HL-60/S4 (cell line): ENCODE measurements around the gene PDIA6.

Source experiments
- in situ Hi-C: fragments of 300-500 bp; cut with MboI; formaldehyde crosslinking; loops from 2 replicates; pipeline ENCODE4 v1.14.3; 2022; ENCODE audit warnings: low sequenced_read_pairs

Gene PDIA6

GRCh38 chr2:10768063-10768507, 44.5 kb downstream of the PDIA6 start:
- in situ Hi-C loops, result no loop called here

- in situ Hi-C loops, result no loop called here
Measured at GRCh38 chr2:10765914-10766313, 46.7 kb downstream of the PDIA6 start.

- in situ Hi-C loops, result no loop called here
Measured at GRCh38 chr2:10765461-10765860, 47.1 kb downstream of the PDIA6 start.

- in situ Hi-C loops, result no loop called here
Measured at GRCh38 chr2:10764896-10765295, 47.7 kb downstream of the PDIA6 start.

GRCh38 chr2:10764096-10764785, 48.3 kb downstream of the PDIA6 start:
- in situ Hi-C loops, result no loop called here

GRCh38 chr2:10763461-10763800, 49.2 kb downstream of the PDIA6 start:
- in situ Hi-C loops, result no loop called here

- in situ Hi-C loops, result no loop called here
Measured at GRCh38 chr2:10762651-10763460, 49.7 kb downstream of the PDIA6 start.

- in situ Hi-C loops, result no loop called here
Measured at GRCh38 chr2:10761591-10761990, 51.0 kb downstream of the PDIA6 start.

GRCh38 chr2:10760794-10761504, 51.6 kb downstream of the PDIA6 start:
- in situ Hi-C loops, result no loop called here

- in situ Hi-C loops, result no loop called here
Measured at GRCh38 chr2:10759151-10759714, 53.4 kb downstream of the PDIA6 start.

- in situ Hi-C loops, result no loop called here
Measured at GRCh38 chr2:10757814-10758286, 54.7 kb downstream of the PDIA6 start.

- in situ Hi-C loops, result no loop called here
Measured at GRCh38 chr2:10755621-10756020, 57.0 kb downstream of the PDIA6 start.

GRCh38 chr2:10753876-10754275, 58.7 kb downstream of the PDIA6 start:
- in situ Hi-C loops, result no loop called here

GRCh38 chr2:10753156-10753555, 59.4 kb downstream of the PDIA6 start:
- in situ Hi-C loops, result no loop called here

GRCh38 chr2:10752236-10752635, 60.3 kb downstream of the PDIA6 start:
- in situ Hi-C loops, result no loop called here

GRCh38 chr2:10750610-10751009, 62.0 kb downstream of the PDIA6 start:
- in situ Hi-C loops, result no loop called here

- in situ Hi-C loops, result no loop called here
Measured at GRCh38 chr2:10742666-10743065, 69.9 kb downstream of the PDIA6 start.

- in situ Hi-C loops, result no loop called here
Measured at GRCh38 chr2:10741139-10741538, 71.4 kb downstream of the PDIA6 start.

GRCh38 chr2:10740226-10740625, 72.4 kb downstream of the PDIA6 start:
- in situ Hi-C loops, result no loop called here

- in situ Hi-C loops, result no loop called here
Measured at GRCh38 chr2:10738192-10738591, 74.4 kb downstream of the PDIA6 start.

- in situ Hi-C loops, result no loop called here
Measured at GRCh38 chr2:10733980-10734379, 78.6 kb downstream of the PDIA6 start.
